Measurements from ENCODE around the gene DUSP22. TPM values are rescaled to one million over a fixed set of nuclear protein-coding genes. Genes with fewer than 3 reads are reported as not detected.

DUSP22 gene
- total and polyA plus RNA-seq, 4 donors: 28.2 to 42.3 (median 29.7) TPM

GRCh38 chr6:286681-287488 lies 5.4 kb upstream of the DUSP22 start:
- 54% methylated on average over 7 of the region's 10 CpGs for WGBS (ENCODE audit: insufficient coverage)
- no peaks in the 10 kb centered on the region for H3K9me3 ChIP-seq (ENCODE audit: control insufficient read depth, insufficient read depth, low read length)

GRCh38 chr6:287489-287860 lies 4.8 kb upstream of the DUSP22 start:
- Histone ChIP-seq H3K36me3 (ENCODE audit: control insufficient read depth, insufficient read depth, low read length) (no peaks in the 10 kb centered on the region), H3K4me1 (ENCODE audit: control insufficient read depth, insufficient read depth, low read length) (peaks cover 4% of the 10 kb centered on the region), H3K27ac (ENCODE audit: low read depth, low read length) (no peak overlapping the region), H3K4me3 (ENCODE audit: low read depth, low read length) (no peak overlapping the region), H3K9me3 (ENCODE audit: control insufficient read depth, insufficient read depth, low read length) (no peaks in the 10 kb centered on the region), H3K27me3 (ENCODE audit: control insufficient read depth, insufficient read depth, low read length) (no peaks in the 10 kb centered on the region)
- 77% methylated on average over 3 of the region's 3 CpGs for WGBS (ENCODE audit: insufficient coverage)
- DNase-seq (ENCODE audit: low read depth in 4 of 6, low spot score in 6 of 6): no peak

More at GRCh38 chr6:286681-287488, 5.4 kb upstream of the DUSP22 start:
- Histone ChIP-seq H3K36me3 (ENCODE audit: control insufficient read depth, insufficient read depth, low read length) (no peaks in the 10 kb centered on the region), H3K4me3 (ENCODE audit: low read depth, low read length) (no peak overlapping the region), H3K4me1 (ENCODE audit: control insufficient read depth, insufficient read depth, low read length) (peaks cover 4% of the 10 kb centered on the region), H3K27me3 (ENCODE audit: control insufficient read depth, insufficient read depth, low read length) (no peaks in the 10 kb centered on the region), H3K27ac (ENCODE audit: low read depth, low read length) (no peak overlapping the region)
- no peak for DNase-seq (ENCODE audit: low read depth in 4 of 6, low spot score in 6 of 6)

DNA sequence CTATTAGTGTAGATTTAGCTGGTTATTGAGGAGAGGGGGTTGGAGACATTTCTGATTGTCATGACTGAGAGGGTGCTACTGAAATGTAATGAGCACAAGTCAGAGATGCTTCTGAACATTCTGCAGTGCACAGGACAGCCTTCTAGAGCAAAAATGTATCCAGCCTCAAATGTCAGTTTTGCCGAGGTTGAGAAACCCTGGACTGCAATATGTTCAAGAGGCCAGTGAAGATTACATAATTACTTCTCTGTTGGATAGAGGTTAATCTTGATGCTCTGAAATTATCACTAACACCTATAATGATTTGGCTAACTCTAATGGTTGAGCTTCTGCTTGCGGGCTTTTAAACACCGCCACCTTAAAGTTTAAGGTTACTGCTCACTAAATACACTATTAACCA lies 3.4 kb upstream of the DUSP22 start:
- Histone ChIP-seq H3K4me1 (ENCODE audit: control insufficient read depth, insufficient read depth, low read length) (peaks cover 13% of the 10 kb centered on the region), H3K36me3 (ENCODE audit: control insufficient read depth, insufficient read depth, low read length) (no peaks in the 10 kb centered on the region), H3K27ac (ENCODE audit: low read depth, low read length) (no peak overlapping the region), H3K4me3 (ENCODE audit: low read depth, low read length) (no peak overlapping the region), H3K27me3 (ENCODE audit: control insufficient read depth, insufficient read depth, low read length) (no peaks in the 10 kb centered on the region), H3K9me3 (ENCODE audit: control insufficient read depth, insufficient read depth, low read length) (no peaks in the 10 kb centered on the region)
- no peak for DNase-seq (ENCODE audit: low read depth in 4 of 6, low spot score in 6 of 6)
- WGBS (ENCODE audit: insufficient coverage): 100% methylated on average over 3 of the region's 3 CpGs

DNA sequence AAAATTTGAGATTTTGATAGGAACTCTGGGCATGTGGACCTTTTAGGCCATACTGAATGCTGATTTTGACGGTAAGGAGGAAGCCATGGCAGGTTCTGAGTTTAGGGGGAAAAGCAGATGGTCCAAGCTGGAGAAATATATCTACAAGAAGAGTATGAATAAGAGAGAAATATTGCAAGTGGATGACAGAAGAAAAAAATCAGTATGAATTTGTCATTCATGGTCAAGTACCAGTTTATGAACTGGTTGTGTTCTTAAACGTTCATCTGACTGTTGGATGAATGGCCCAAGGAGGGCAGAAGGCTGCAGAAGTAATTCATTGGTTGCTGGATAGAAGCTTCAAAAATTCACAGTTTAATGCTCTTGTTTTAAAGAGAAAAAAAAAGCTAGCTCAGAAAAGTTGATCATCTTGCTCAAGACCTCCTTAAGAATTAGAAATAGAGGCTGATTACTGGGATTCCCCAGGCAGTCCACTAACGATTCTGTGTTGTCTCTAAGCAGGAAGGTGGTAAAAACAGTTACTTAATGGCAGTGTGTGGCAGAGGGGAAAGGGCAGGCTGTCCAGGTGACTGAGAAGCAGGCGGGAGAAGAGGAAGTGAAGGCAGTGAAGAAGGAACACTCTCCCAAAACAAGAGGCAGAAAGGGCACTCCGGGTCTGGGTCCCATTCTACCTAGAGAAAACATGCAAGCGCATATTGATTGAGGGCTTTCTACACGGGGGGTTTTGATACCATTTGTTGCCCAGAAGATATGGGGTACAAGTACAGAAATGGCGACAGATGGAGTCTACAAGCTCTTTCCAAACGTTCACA lies 2.0 kb upstream of the DUSP22 start:
- Histone ChIP-seq H3K9me3 (ENCODE audit: control insufficient read depth, insufficient read depth, low read length) (no peaks in the 10 kb centered on the region), H3K4me3 (ENCODE audit: low read depth, low read length) (no peak overlapping the region), H3K4me1 (ENCODE audit: control insufficient read depth, insufficient read depth, low read length) (peaks cover 13% of the 10 kb centered on the region), H3K27ac (ENCODE audit: low read depth, low read length) (no peak overlapping the region), H3K27me3 (ENCODE audit: control insufficient read depth, insufficient read depth, low read length) (no peaks in the 10 kb centered on the region), H3K36me3 (ENCODE audit: control insufficient read depth, insufficient read depth, low read length) (no peaks in the 10 kb centered on the region)
- DNase-seq (ENCODE audit: low read depth in 4 of 6, low spot score in 6 of 6): no peak
- WGBS (ENCODE audit: insufficient coverage): 77% methylated on average over 6 of the region's 9 CpGs

- WGBS (ENCODE audit: insufficient coverage): 45% methylated on average over 8 of the region's 8 CpGs
Observed at GRCh38 chr6:291204-291696, 1.0 kb upstream of the DUSP22 start.

DNA sequence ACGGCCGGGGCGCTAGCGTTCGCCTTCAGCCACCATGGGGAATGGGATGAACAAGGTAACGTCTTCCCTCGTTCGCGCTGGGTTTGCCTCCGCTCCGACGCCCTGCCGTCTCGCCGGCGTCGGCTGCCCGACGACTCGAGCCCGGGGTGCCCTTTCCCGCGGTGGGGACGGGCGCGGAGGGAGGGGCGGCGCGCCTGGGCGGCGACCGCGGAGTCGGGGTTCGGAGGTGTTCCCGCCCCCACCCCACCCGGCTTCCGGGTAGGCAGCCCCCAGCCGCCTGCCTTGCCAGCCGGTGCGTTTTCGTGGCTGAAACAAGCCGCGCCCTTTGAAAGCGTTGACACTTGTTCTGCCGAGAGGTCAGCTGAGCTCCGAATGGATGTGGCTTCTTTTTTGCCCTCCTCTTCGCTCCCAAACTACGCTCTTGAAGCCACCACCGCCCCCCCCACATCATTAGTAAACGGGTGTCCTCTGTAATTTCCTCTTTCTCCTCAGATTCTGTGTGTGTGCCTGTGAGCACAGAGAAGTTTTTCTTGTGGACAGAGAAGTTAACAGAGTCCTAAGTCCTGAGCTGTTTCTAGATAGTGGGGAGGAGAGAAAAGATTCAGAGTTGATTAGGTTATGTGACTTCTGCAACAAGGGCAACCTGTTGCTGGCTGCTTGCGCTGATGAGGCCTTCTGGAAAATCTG lies 362 bp downstream of the DUSP22 start:
- peaks cover 18% of the 10 kb centered on the region for H3K4me1 ChIP-seq (ENCODE audit: control insufficient read depth, insufficient read depth, low read length)
- WGBS (ENCODE audit: insufficient coverage): 23% methylated on average over 50 of the region's 52 CpGs
- H3K36me3 ChIP-seq (ENCODE audit: control insufficient read depth, insufficient read depth, low read length): no peaks in the 10 kb centered on the region
- H3K27ac ChIP-seq (ENCODE audit: low read depth, low read length): peak overlapping the region; percentile 84
- no peaks in the 10 kb centered on the region for H3K27me3 ChIP-seq (ENCODE audit: control insufficient read depth, insufficient read depth, low read length)
- H3K9me3 ChIP-seq (ENCODE audit: control insufficient read depth, insufficient read depth, low read length): no peaks in the 10 kb centered on the region
- DNase-seq (ENCODE audit: low read depth in 4 of 6, low spot score in 6 of 6): peak in 3 of 6 donors; percentile 22 to 61 (median 28)
- H3K4me3 ChIP-seq (ENCODE audit: low read depth, low read length): peak overlapping the region; percentile 49

More at GRCh38 chr6:291204-291696, 1.0 kb upstream of the DUSP22 start:
- Histone ChIP-seq H3K27ac (ENCODE audit: low read depth, low read length) (peak overlapping the region; percentile 84), H3K4me1 (ENCODE audit: control insufficient read depth, insufficient read depth, low read length) (peaks cover 13% of the 10 kb centered on the region), H3K4me3 (ENCODE audit: low read depth, low read length) (peak overlapping the region; percentile 62), H3K9me3 (ENCODE audit: control insufficient read depth, insufficient read depth, low read length) (no peaks in the 10 kb centered on the region), H3K27me3 (ENCODE audit: control insufficient read depth, insufficient read depth, low read length) (no peaks in the 10 kb centered on the region), H3K36me3 (ENCODE audit: control insufficient read depth, insufficient read depth, low read length) (no peaks in the 10 kb centered on the region)
- no peak for DNase-seq (ENCODE audit: low read depth in 4 of 6, low spot score in 6 of 6)

DNA sequence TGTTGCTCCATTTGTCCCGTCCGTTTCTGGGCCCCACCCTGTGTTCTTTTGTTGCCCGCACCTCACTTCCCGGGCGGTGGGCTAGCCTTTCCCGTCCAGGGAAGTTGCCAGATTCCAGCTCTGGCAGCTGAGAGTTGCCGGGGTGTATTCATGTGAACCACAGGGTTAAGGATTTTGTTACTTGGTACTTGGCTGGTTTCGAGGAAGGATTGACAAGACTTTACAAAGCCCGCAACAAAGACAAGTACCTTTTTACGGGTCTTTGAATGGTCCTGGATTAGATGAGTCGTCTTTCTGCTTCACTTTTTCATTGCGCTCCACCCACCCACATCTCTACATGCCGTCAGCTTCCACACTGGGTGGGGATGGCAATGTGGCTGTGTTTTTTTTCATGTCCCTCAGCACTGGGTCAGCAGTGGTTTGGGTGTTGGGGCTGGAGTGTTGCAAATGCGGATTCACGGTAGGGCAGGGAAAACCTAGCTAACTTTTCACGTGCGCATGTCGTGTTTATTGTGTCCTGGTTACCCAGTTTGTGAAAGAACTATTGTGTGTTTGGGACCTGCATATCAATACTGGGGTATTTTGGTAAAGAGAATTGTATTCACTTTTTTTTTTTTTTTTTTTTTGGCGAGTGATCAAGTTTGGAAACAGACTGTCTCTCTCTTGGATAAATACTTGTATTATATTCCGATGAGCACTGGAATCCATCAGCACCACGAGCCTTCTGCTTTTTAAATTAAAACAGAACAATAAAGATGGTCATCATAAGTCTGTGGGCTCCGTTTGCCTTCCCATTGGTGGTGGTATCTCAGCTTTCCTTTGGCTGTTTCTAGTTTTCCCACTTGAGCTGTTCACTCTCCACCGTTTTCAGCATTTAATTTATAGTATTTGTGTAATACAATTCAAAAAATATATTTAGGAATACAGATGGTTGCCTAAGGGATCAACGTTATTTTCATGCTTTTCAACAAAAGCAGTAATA lies 1.2 kb downstream of the DUSP22 start:
- no peaks in the 10 kb centered on the region for H3K27me3 ChIP-seq (ENCODE audit: control insufficient read depth, insufficient read depth, low read length)
- H3K27ac ChIP-seq (ENCODE audit: low read depth, low read length): peak overlapping the region; percentile 84
- 44% methylated on average over 14 of the region's 24 CpGs for WGBS (ENCODE audit: insufficient coverage)
- H3K4me1 ChIP-seq (ENCODE audit: control insufficient read depth, insufficient read depth, low read length): peaks cover 20% of the 10 kb centered on the region
- H3K9me3 ChIP-seq (ENCODE audit: control insufficient read depth, insufficient read depth, low read length): no peaks in the 10 kb centered on the region
- H3K4me3 ChIP-seq (ENCODE audit: low read depth, low read length): peak overlapping the region; percentile 49
- DNase-seq (ENCODE audit: low read depth in 4 of 6, low spot score in 6 of 6): peak in 2 of 6 donors; percentile 22 to 69
- H3K36me3 ChIP-seq (ENCODE audit: control insufficient read depth, insufficient read depth, low read length): no peaks in the 10 kb centered on the region

GRCh38 chr6:294656-295565 lies 2.6 kb downstream of the DUSP22 start:
- 82% methylated on average over 13 of the region's 17 CpGs for WGBS (ENCODE audit: insufficient coverage)
- Histone ChIP-seq H3K27me3 (ENCODE audit: control insufficient read depth, insufficient read depth, low read length) (no peaks in the 10 kb centered on the region), H3K9me3 (ENCODE audit: control insufficient read depth, insufficient read depth, low read length) (no peaks in the 10 kb centered on the region), H3K4me1 (ENCODE audit: control insufficient read depth, insufficient read depth, low read length) (peaks cover 20% of the 10 kb centered on the region), H3K27ac (ENCODE audit: low read depth, low read length) (no peak overlapping the region), H3K36me3 (ENCODE audit: control insufficient read depth, insufficient read depth, low read length) (no peaks in the 10 kb centered on the region), H3K4me3 (ENCODE audit: low read depth, low read length) (no peak overlapping the region)
- no peak for DNase-seq (ENCODE audit: low read depth in 4 of 6, low spot score in 6 of 6)
